Right lobe of liver (tissue), 6 donors: ENCODE results near the gene SLC9A6. TPM values are rescaled to one million over a fixed set of nuclear protein-coding genes. Genes with fewer than 3 reads are reported as not detected.

Experiments
- ATAC-seq, 4 donors: fragments of 200-7000 bp; cut with Tn5 transposase; one replicate each; pipeline ENCODE4 v1.9.1; 2020; ENCODE audit warnings: mild to moderate bottlenecking in 4 of 4, moderate library complexity in 4 of 4
- DNase-seq, 3 donors: peaks; one replicate each; pipeline ENCODE4 v3.0.0-alpha.2; 2020
- H3K27ac ChIP-seq, 3 donors: fragments of 200-600 bp; one replicate each; pipeline ENCODE4 v1.8.0; 2022
- H3K27me3 ChIP-seq, 2 donors: fragments of 200-600 bp; one replicate each; pipeline ENCODE4 v1.8.0; 2022
- H3K36me3 ChIP-seq, 4 donors: fragments of 200-600 bp; sonication (generic) in 1 of 4; one replicate each; pipeline versions ENCODE4 v1.5.1 to v1.8.0; 2017 to 2022; ENCODE audit warnings: control low read depth in 1 of 4
- H3K4me1 ChIP-seq, 4 donors: fragments of 200-600 bp; sonication (generic) in 1 of 4; one replicate each; pipeline versions ENCODE4 v1.5.1 to v1.8.0; 2017 to 2022; ENCODE audit warnings: control low read depth in 1 of 4
- H3K4me3 ChIP-seq, 3 donors: fragments of 200-600 bp; one replicate each; pipeline ENCODE4 v1.8.0; 2022
- H3K9me3 ChIP-seq, 4 donors: fragments of 200-600 bp; sonication (generic) in 1 of 4; one replicate each; pipeline versions ENCODE4 v1.5.1 to v1.8.0; 2017 to 2022; ENCODE audit warnings: control low read depth in 1 of 4
- CTCF ChIP-seq, 4 donors: fragments of 200-600 bp in 3 of 4; fragments of 450-650 bp in 1 of 4; IDR thresholded peaks; one replicate each; pipeline versions ENCODE4 v1.5.1 to v1.8.0; 2016 to 2022; ENCODE audit warnings: antibody characterized with exemption in 4 of 4, mild to moderate bottlenecking in 2 of 4
- POLR2A ChIP-seq: fragments of 450-650 bp; IDR thresholded peaks from one replicate; pipeline ENCODE4 v1.6.1; 2017; ENCODE audit warnings: antibody characterized with exemption, mild to moderate bottlenecking
- WGBS: methylation state at CpG from one replicate; pipeline ENCODE4 v1.1.6; 2018; ENCODE audit warnings: low coverage, low lambda C conversion rate; ENCODE audit not compliant: insufficient coverage; ENCODE audit errors: missing lambda C conversion rate; 5-methylcytosine and 5-hydroxymethylcytosine counted together
- intact Hi-C, 2 donors: fragments of 100-400 bp; cut with DNase I; formaldehyde crosslinking; loops; one replicate each; pipeline versions ENCODE4 v1.11.2 to v1.14.1; 2022
- total RNA-seq, 6 experiments: library from RNA; depleted of rRNA in 2 of 6; stranded (reverse); fragments of >200 nt in 2 of 6; fragmentation: NEBNext Ultra II Directional in 3 of 6; extraction: Animal tissue kit (Norgen Biotek cat#: 25700) in 3 of 6; gene quantifications; one replicate each; pipeline versions ENCODE4 v1.1.0 to v1.2.4, GENCODE V29; 2016 to 2023
- donor health status: DM: no; HTN: yes; CAD: no.
- donor health status: DM: no; HTN: no; CAD: no.
- donor health status: DM: no; HTN: no; CAD: no.
- donor health status: DM: no; HTN: yes; CAD: no.
- donor health status: DM: no; HTN: yes; CAD: no.

Gene SLC9A6
- total RNA-seq, 6 experiments from 2014 or later = 3.6 to 7.6 (median 4.9) TPM

GRCh38 chrX:136030303-136031191, 45.3 kb downstream of the SLC9A6 start:
- Histone ChIP-seq H3K4me3 (no peak overlapping the region), H3K27ac (peak overlapping the region in 1 of 3 donors; percentile 3), H3K27me3 (no peaks in the 10 kb centered on the region), H3K4me1 (no peaks in the 10 kb centered on the region), H3K9me3 (no peaks in the 10 kb centered on the region), H3K36me3 (no peaks in the 10 kb centered on the region)
- no peak for DNase-seq
- intact Hi-C loops = loop anchor here in 1 of 2 donors (10.0 kb wide), 1 partner anchor 134 kb away; no protein-coding TSS in a partner anchor
- WGBS = 44% methylated on average over 9 of the region's 9 CpGs
- peak; percentile 29 to 70 (median 48) for ATAC-seq
- TF ChIP-seq CTCF (IDR thresholded peaks at IDR 0.05) (no peak), POLR2A (no peak)

- no peaks in the 10 kb centered on the region for H3K36me3 ChIP-seq
- no peaks in the 10 kb centered on the region for H3K9me3 ChIP-seq
- no peak overlapping the region for H3K4me3 ChIP-seq
- TF ChIP-seq POLR2A = no peak
- TF ChIP-seq CTCF (IDR thresholded peaks at IDR 0.05) = no peak
- no peaks in the 10 kb centered on the region for H3K27me3 ChIP-seq
- 50% methylated on average over 3 of the region's 5 CpGs for WGBS
- DNase-seq (no peak), ATAC-seq (no peak)
- H3K27ac ChIP-seq = peak overlapping the region in 1 of 3 donors; percentile 3
- H3K4me1 ChIP-seq = no peaks in the 10 kb centered on the region
- intact Hi-C loops = loop anchor here in 1 of 2 donors (10.0 kb wide), 1 partner anchor 133 kb away; no protein-coding TSS in a partner anchor
Observed at GRCh38 chrX:136031626-136032025, 46.4 kb downstream of the SLC9A6 start.

GRCh38 chrX:136032370-136032769, 47.1 kb downstream of the SLC9A6 start:
- intact Hi-C loops = loop anchor here in 1 of 2 donors (10.0 kb wide), 1 partner anchor 132 kb away; no protein-coding TSS in a partner anchor

GRCh38 chrX:136034668-136035067, 49.4 kb downstream of the SLC9A6 start:
- no peaks in the 10 kb centered on the region for H3K4me1 ChIP-seq
- H3K27ac ChIP-seq = no peak overlapping the region
- ATAC-seq = no peak
- no peaks in the 10 kb centered on the region for H3K9me3 ChIP-seq
- no peaks in the 10 kb centered on the region for H3K36me3 ChIP-seq
- no peak overlapping the region for H3K4me3 ChIP-seq
- 67% methylated on average over 1 of the region's 1 CpG for WGBS
- no peaks in the 10 kb centered on the region for H3K27me3 ChIP-seq
- no peak for DNase-seq
- no peak for TF ChIP-seq POLR2A
- TF ChIP-seq CTCF (IDR thresholded peaks at IDR 0.05) = no peak
- intact Hi-C loops = loop anchor here in 1 of 2 donors (10.0 kb wide), 1 partner anchor 130 kb away; no protein-coding TSS in a partner anchor

More at GRCh38 chrX:136032370-136032769, 47.1 kb downstream of the SLC9A6 start:
- Histone ChIP-seq H3K4me1 (no peaks in the 10 kb centered on the region), H3K4me3 (no peak overlapping the region), H3K9me3 (no peaks in the 10 kb centered on the region), H3K27ac (no peak overlapping the region), H3K36me3 (no peaks in the 10 kb centered on the region), H3K27me3 (no peaks in the 10 kb centered on the region)
- ATAC-seq = no peak
- WGBS = 50% methylated on average over 4 of the region's 4 CpGs
- no peak for DNase-seq
- no peak for TF ChIP-seq POLR2A
- TF ChIP-seq CTCF (IDR thresholded peaks at IDR 0.05) = no peak
